HUDEP-2 (cell line): ENCODE results near the gene SLC25A29.

Source experiments
- DNase-seq, 76 experiments: peaks; one replicate each; lab custom pipeline; 2025; ENCODE audit not compliant: unreplicated experiment in 76 of 76; lab: John Stamatoyannopoulos, UW

The SLC25A29 gene

DNA sequence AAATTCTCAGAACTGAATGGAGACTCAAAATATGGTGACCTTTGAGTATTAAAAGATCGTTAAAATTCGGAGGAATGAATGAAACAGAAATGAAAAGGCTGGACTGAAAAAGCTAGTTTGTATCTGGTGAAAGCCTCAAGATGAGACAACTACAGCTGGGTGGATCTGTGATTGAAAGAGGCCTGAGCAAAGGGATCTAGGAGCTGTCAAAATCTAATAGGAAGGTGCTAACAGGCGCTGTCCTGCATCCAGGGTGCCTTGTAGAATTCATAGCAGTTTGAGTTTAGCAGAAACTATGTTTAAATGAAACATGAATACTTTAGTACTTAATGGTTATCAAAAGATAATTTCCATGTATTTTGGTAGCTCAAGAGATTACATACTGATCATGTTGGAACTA, 65.0 kb downstream of the SLC25A29 start:
- DNase-seq = no peak
